ENCODE measurements around the gene SRPX2. TPM values are rescaled to one million over a fixed set of nuclear protein-coding genes. Genes with fewer than 3 reads are reported as not detected.

SRPX2 gene
- total RNA-seq, 1 donor from 2014 or later: 29.5 TPM

DNA sequence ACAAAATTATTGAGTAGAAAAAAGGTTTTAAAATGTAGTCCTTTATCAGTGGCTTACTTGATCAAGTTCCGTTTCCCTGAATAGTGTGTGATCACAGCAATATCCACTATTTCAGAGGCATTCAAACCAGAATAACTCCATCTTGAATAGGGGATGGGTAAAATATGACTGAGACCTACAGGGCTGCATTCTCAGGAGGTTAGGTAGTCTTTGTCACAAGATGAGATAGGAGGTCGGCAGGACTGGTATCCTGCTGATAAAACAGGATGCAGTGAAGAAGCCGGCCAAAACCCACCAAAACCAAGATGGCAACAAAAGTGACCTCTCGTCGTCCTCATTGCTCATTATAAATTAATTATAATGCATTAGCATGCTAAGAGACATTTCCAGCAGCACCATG lies 32.0 kb upstream of the SRPX2 start:
- TF ChIP-seq, protein P1, sequence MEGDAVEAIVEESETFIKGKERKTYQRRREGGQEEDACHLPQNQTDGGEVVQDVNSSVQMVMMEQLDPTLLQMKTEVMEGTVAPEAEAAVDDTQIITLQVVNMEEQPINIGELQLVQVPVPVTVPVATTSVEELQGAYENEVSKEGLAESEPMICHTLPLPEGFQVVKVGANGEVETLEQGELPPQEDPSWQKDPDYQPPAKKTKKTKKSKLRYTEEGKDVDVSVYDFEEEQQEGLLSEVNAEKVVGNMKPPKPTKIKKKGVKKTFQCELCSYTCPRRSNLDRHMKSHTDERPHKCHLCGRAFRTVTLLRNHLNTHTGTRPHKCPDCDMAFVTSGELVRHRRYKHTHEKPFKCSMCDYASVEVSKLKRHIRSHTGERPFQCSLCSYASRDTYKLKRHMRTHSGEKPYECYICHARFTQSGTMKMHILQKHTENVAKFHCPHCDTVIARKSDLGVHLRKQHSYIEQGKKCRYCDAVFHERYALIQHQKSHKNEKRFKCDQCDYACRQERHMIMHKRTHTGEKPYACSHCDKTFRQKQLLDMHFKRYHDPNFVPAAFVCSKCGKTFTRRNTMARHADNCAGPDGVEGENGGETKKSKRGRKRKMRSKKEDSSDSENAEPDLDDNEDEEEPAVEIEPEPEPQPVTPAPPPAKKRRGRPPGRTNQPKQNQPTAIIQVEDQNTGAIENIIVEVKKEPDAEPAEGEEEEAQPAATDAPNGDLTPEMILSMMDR (conservative IDR thresholded peaks at IDR 0.05; ENCODE audit: low read depth, low read length): no peak
- DNase-seq (ENCODE audit: low read depth): no peak
- H3K4me3 ChIP-seq (ENCODE audit: low read depth, low read length): no peak overlapping the region

DNA sequence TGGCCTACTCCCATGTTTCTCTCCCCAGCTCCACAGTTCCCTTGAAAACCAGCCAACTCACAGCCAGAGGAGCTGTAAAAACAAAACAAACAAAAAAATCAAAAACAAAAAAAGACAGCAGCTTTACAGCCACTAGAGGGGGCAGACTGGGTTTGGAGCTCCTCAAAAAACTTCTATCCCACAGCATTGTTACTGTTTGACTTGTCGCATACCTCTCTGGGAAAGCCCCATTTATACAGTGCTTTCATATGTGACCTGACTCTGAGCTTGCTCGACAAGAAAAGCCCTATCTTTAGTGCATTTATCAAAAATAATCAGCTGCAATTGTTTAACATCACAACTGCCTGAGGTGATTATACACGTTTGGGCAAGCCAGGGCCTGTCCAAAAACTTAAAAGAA lies 29.0 kb upstream of the SRPX2 start:
- TF ChIP-seq, protein P1 (conservative IDR thresholded peaks at IDR 0.05; ENCODE audit: low read depth, low read length): peak; percentile 62

DNA sequence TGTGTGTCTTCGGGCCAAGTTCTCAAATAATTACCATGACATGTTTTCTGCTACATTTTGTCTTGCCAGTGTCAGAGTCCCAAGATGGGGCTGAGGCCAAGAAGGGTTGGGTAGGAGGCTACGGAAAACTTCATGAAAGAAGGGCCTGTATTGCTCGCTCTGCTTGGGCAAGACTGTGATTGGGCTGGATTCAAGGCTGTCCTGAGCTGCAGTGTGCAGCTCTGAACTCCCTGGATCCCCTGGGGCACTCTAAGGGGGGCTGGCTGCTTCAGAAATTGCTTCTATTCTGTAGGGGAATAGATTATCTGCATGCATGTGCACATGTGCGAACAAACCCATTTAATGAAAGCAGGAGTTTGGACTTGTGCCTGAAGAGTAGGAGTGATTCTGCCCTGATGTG lies 21.0 kb upstream of the SRPX2 start:
- no peak overlapping the region for H3K4me3 ChIP-seq (ENCODE audit: low read depth, low read length)
- no peak for DNase-seq (ENCODE audit: low read depth)
- TF ChIP-seq, protein P1 (conservative IDR thresholded peaks at IDR 0.05; ENCODE audit: low read depth, low read length): no peak

More for the DNA sequence above, 29.0 kb upstream of the SRPX2 start:
- DNase-seq (ENCODE audit: low read depth): peak; percentile 23
- H3K4me3 ChIP-seq (ENCODE audit: low read depth, low read length): no peak overlapping the region

DNA sequence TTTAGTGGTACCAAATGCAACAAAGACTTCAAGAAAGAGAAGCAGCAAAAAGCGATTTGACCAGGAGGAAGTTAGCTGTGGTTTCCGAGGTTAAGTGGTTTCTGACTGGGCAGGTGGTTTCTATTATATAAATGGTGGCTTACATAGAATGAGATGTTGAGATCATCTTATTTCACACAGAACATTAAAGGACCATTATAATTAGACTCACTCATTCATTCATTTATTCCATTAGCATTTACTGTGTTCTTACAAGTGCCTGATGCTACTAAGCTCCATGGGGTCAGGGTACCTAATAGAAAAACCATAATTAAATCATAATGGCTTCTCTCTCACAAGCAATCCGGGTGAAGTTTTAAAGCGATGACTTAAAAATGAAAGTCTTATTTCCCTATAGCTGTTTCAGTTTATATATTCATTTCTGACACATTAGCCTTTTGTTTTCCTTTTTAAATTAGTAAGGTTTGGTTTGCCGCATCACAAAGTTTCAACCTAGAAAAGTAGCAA lies 18.0 kb upstream of the SRPX2 start:
- TF ChIP-seq, protein P1 (conservative IDR thresholded peaks at IDR 0.05; ENCODE audit: low read depth, low read length): no peak
- no peak for DNase-seq (ENCODE audit: low read depth)
- no peak overlapping the region for H3K4me3 ChIP-seq (ENCODE audit: low read depth, low read length)

DNA sequence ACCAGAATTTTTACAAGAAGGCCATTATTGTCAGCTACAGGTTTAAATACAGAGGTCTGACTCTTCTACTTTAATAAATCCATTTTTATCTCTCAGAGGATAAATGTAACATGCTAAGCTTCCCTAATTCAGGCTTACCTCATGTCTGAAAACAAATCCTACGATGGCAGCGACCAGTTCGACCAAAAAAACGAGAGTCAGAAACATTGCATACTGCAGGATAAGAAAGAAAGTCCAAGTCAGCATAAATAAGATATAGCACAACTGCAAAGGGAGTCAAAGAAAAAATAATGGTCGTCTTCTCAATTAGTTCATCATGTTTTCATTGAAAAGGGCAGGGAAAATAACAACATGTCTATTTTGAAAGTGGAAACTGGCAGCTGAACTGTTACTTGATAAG lies 9.0 kb upstream of the SRPX2 start:
- no peak overlapping the region for H3K4me3 ChIP-seq (ENCODE audit: low read depth, low read length)
- DNase-seq (ENCODE audit: low read depth): no peak
- TF ChIP-seq, protein P1 (conservative IDR thresholded peaks at IDR 0.05; ENCODE audit: low read depth, low read length): no peak

DNA sequence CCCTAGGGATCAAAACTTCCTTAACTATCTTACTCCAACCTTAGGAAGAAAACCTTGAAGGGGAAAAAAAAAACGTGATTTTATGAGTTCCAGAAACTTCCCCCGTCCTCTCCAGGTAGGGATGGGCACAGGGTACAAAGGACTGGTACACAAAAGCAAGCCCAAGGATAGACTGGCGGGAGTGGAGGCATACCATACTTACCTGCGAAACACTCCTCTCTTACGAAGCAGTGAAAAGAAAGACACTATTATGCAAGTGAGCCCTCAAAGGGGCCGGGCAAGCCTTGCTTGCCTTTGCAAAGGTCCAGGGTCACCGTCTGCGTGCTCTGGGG lies 8.0 kb upstream of the SRPX2 start:
- peak overlapping the region; percentile 71 for H3K4me3 ChIP-seq (ENCODE audit: low read depth, low read length)
- TF ChIP-seq, protein P1 (conservative IDR thresholded peaks at IDR 0.05; ENCODE audit: low read depth, low read length): no peak
- no peak for DNase-seq (ENCODE audit: low read depth)

DNA sequence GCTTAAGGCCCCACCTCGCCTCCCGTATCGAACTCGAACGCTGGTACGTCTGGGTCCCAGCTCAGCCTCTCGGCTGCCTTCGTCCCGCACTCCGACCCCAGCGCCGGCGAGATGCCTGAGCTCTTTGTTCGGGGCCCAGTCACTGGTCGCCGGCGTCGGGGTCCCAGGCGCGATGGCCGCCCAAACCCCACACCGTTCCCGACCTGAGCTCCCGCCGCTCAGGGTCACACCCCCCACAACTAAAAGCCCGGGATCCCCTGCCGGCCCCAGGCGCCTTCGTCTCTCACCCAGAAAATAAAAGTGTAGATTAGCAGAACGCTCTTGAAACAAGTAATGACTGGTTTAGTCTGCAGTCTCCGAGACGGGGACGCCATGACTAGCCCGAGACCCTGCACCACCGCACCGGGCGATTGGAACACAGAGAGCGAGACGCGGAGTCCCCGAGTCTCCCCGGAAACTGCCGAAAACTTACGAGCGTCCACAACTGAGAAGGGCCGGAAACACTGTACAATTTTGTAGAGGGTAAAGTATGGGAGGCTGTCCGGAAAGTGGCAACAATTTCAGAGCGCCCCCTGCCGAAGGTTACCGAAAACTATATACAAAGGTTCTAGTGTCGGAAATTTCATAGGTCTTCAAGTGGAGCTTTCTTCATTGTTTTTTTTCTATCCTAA lies 7.5 kb upstream of the SRPX2 start, which contains the start of gene TSPAN6:
Gene TSPAN6 (minus strand): TSS at position 486 of the 671 bp plus-strand sequence. CDS start 112 bp downstream, at position 374.
- H3K4me3 ChIP-seq (ENCODE audit: low read depth, low read length): peak within 1 kb of the TSS; percentile 71
- TF ChIP-seq, protein P1 (conservative IDR thresholded peaks at IDR 0.05; ENCODE audit: low read depth, low read length): peak; percentile 60
- DNase-seq (ENCODE audit: low read depth): peak; percentile 39
